Astrocyte (in vitro differentiated cells and primary cell): Measurements from ENCODE around the gene NPAS3. TPM values are rescaled to one million over a fixed set of nuclear protein-coding genes. Genes with fewer than 3 reads are reported as not detected.

ENCODE experiments used
- DNase-seq: peaks from one replicate; pipeline ENCODE4 v3.0.0-alpha.2; 2010; ENCODE audit warnings: low read depth
- FAIRE-seq: peaks from 2 replicates; lab custom pipeline; 2011; peaks lifted over from hg19 to GRCh38; lab: Jason Lieb, UNC
- H2AFZ ChIP-seq: 2 replicates; pipeline ENCODE4 v1.6.0; 2012; ENCODE audit warnings: low read depth, low read length, inconsistent platforms
- H3K27ac ChIP-seq: 2 replicates; pipeline ENCODE4 v1.5.1; 2011; ENCODE audit warnings: low read depth, low read length, inconsistent platforms
- H3K27me3 ChIP-seq: 2 replicates; pipeline ENCODE4 v1.6.0; 2011; ENCODE audit warnings: low read length, inconsistent platforms; ENCODE audit not compliant: insufficient read depth
- H3K36me3 ChIP-seq: 2 replicates; pipeline ENCODE4 v1.5.1; 2011; ENCODE audit warnings: low read length, inconsistent platforms; ENCODE audit not compliant: insufficient read depth
- H3K4me1 ChIP-seq: 2 replicates; pipeline ENCODE4 v1.5.1; 2011; ENCODE audit warnings: low read length, inconsistent platforms; ENCODE audit not compliant: insufficient read depth
- H3K4me2 ChIP-seq: 2 replicates; pipeline ENCODE4 v1.6.0; 2012; ENCODE audit warnings: low read length, inconsistent platforms
- H3K4me3 ChIP-seq: 2 replicates; pipeline ENCODE4 v1.5.1; 2011; ENCODE audit warnings: low read depth, mild to moderate bottlenecking, low read length, inconsistent platforms; ENCODE audit not compliant: insufficient read depth
- H3K79me2 ChIP-seq: 2 replicates; pipeline ENCODE4 v1.6.0; 2012; ENCODE audit warnings: mild to moderate bottlenecking, low read length, inconsistent platforms; ENCODE audit not compliant: insufficient read depth
- H3K9ac ChIP-seq: 2 replicates; pipeline ENCODE4 v1.6.0; 2012; ENCODE audit warnings: mild to moderate bottlenecking, low read length, inconsistent platforms
- H3K9me3 ChIP-seq: 2 replicates; pipeline ENCODE4 v1.5.1; 2012; ENCODE audit warnings: low read depth, mild to moderate bottlenecking, low read length, inconsistent platforms; ENCODE audit not compliant: insufficient read depth
- H4K20me1 ChIP-seq: 2 replicates; pipeline ENCODE4 v1.6.0; 2012; ENCODE audit warnings: low read length, inconsistent platforms; ENCODE audit not compliant: insufficient read depth
- H3K27ac Mint-ChIP-seq: one replicate; pipeline ENCODE4 v1.8.0; 2021; ENCODE audit warnings: mild to moderate bottlenecking, mixed read lengths; ENCODE audit not compliant: unreplicated experiment
- H3K27me3 Mint-ChIP-seq: one replicate; pipeline ENCODE4 v1.8.0; 2021; ENCODE audit warnings: low read depth, mixed read lengths; ENCODE audit not compliant: unreplicated experiment
- H3K36me3 Mint-ChIP-seq: one replicate; pipeline ENCODE4 v1.8.0; 2021; ENCODE audit warnings: low read depth, mixed read lengths; ENCODE audit not compliant: unreplicated experiment
- H3K4me1 Mint-ChIP-seq: one replicate; pipeline ENCODE4 v1.8.0; 2021; ENCODE audit warnings: low read depth, mixed read lengths; ENCODE audit not compliant: unreplicated experiment
- H3K4me3 Mint-ChIP-seq: one replicate; pipeline ENCODE4 v1.8.0; 2021; ENCODE audit warnings: mild to moderate bottlenecking, moderate library complexity, mixed read lengths; ENCODE audit not compliant: unreplicated experiment
- H3K9me3 Mint-ChIP-seq: one replicate; pipeline ENCODE4 v1.8.0; 2021; ENCODE audit warnings: mild to moderate bottlenecking, mixed read lengths; ENCODE audit not compliant: unreplicated experiment
- EZH2 ChIP-seq: IDR thresholded peaks from 2 replicates; pipeline ENCODE4 v1.6.1; 2012; ENCODE audit warnings: mild to moderate bottlenecking, low read length, inconsistent platforms; ENCODE audit not compliant: insufficient read depth
- total RNA-seq: library from RNA; stranded (reverse); gene quantifications from 2 replicates; pipeline ENCODE4 v1.2.1, GENCODE V29; 2021
- TF ChIP-seq, protein P1 (sequence below): IDR thresholded peaks from 2 replicates; pipeline ENCODE4 v1.5.1; 2011; ENCODE audit warnings: low read depth, mild to moderate bottlenecking, inconsistent platforms, low read length, moderate library complexity; ENCODE audit not compliant: insufficient read depth

Gene NPAS3
- total RNA-seq, 1 donor from 2014 or later: 2.6 TPM

DNA sequence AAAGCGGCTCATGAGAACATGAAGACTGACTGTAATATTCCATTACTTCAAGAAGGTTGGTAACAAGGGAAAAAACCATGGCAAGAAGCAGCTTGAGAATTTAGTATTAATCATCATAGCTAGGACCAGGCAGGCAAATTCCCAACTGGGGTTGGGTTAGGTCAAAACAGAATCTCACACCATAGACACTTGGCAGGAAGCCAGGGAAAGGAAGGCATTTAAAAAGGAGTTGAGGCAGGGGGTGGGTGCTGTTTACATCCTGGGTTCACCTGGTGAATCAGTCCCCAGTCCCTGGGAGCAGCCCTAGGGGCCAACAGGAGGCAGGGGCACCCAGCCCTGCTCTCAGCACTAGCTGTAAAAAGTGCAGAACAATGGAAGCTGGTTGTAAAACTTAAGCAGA lies 903.6 kb downstream of the NPAS3 start:
- TF ChIP-seq EZH2: no peak
- TF ChIP-seq, protein P1, sequence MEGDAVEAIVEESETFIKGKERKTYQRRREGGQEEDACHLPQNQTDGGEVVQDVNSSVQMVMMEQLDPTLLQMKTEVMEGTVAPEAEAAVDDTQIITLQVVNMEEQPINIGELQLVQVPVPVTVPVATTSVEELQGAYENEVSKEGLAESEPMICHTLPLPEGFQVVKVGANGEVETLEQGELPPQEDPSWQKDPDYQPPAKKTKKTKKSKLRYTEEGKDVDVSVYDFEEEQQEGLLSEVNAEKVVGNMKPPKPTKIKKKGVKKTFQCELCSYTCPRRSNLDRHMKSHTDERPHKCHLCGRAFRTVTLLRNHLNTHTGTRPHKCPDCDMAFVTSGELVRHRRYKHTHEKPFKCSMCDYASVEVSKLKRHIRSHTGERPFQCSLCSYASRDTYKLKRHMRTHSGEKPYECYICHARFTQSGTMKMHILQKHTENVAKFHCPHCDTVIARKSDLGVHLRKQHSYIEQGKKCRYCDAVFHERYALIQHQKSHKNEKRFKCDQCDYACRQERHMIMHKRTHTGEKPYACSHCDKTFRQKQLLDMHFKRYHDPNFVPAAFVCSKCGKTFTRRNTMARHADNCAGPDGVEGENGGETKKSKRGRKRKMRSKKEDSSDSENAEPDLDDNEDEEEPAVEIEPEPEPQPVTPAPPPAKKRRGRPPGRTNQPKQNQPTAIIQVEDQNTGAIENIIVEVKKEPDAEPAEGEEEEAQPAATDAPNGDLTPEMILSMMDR: no peak
- peak; percentile 49 for DNase-seq
- Mint-ChIP-seq H3K27me3 (no peaks in the 10 kb centered on the region), H3K4me1 (peaks cover 12% of the 10 kb centered on the region), H3K27ac (no peak overlapping the region), H3K9me3 (peaks cover 2% of the 10 kb centered on the region), H3K36me3 (no peaks in the 10 kb centered on the region), H3K4me3 (no peak overlapping the region)
- Histone ChIP-seq H3K9me3 (no peaks in the 10 kb centered on the region), H3K36me3 (no peaks in the 10 kb centered on the region), H3K79me2 (no peaks in the 10 kb centered on the region), H3K4me3 (no peak overlapping the region), H2AFZ (no peak overlapping the region), H3K27ac (no peak overlapping the region), H3K4me2 (no peak overlapping the region), H3K27me3 (no peaks in the 10 kb centered on the region), H3K4me1 (no peaks in the 10 kb centered on the region), H4K20me1 (no peaks in the 10 kb centered on the region), H3K9ac (no peak overlapping the region)
- no peak for FAIRE-seq

GRCh38 chr14:33844118-33844517 lies 905.4 kb downstream of the NPAS3 start:
- no peak overlapping the region for H2AFZ ChIP-seq
- no peaks in the 10 kb centered on the region for H3K36me3 ChIP-seq
- no peak for DNase-seq
- H3K9me3 Mint-ChIP-seq: peaks cover 2% of the 10 kb centered on the region
- H3K27me3 ChIP-seq: no peaks in the 10 kb centered on the region
- no peak for TF ChIP-seq EZH2
- TF ChIP-seq, protein P1: no peak
- H3K4me3 ChIP-seq: no peak overlapping the region
- H3K9me3 ChIP-seq: no peaks in the 10 kb centered on the region
- H3K79me2 ChIP-seq: no peaks in the 10 kb centered on the region
- H3K36me3 Mint-ChIP-seq: no peaks in the 10 kb centered on the region
- no peaks in the 10 kb centered on the region for H4K20me1 ChIP-seq
- H3K27ac ChIP-seq: no peak overlapping the region
- no peak overlapping the region for H3K27ac Mint-ChIP-seq
- H3K4me3 Mint-ChIP-seq: no peak overlapping the region
- H3K9ac ChIP-seq: no peak overlapping the region
- peaks cover 17% of the 10 kb centered on the region for H3K4me1 Mint-ChIP-seq
- no peak for FAIRE-seq
- H3K4me1 ChIP-seq: no peaks in the 10 kb centered on the region
- no peak overlapping the region for H3K4me2 ChIP-seq
- no peaks in the 10 kb centered on the region for H3K27me3 Mint-ChIP-seq

DNA sequence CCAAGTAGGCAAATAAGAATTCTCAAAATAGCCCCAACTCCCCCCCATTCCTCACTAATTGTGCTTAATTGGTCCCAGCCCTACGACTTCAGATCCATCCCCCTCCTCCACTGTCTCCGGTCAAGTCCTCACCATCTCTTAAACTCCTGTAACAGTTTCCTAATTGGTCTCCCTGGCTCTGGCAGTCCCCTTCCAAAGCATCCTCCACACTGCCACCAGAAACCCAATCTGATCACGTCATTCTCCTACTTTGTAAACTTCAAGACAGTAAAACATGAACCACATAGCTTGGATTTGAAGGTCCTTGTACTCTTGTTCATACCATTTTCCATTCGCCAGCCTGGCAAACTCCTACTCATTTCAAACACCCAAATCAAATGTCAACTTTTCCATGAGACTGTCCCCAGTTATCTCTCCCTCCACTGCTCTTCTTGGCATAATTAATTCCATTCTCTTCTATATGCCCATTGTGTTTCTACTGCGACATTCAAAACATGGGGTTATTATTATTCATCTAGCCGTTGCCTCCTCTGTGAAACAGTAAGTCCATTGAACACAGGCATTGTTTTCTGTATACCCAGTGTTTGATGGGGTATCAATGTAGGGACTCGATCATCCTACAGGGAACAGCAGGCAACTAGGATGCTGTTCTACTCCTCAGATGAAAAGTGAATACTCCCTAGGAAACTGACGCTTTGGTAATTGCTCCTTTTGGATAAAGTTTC lies 907.6 kb downstream of the NPAS3 start:
- Histone ChIP-seq H2AFZ (no peak overlapping the region), H3K9ac (no peak overlapping the region), H3K4me2 (no peak overlapping the region), H3K27me3 (no peaks in the 10 kb centered on the region), H4K20me1 (no peaks in the 10 kb centered on the region), H3K79me2 (no peaks in the 10 kb centered on the region), H3K27ac (no peak overlapping the region), H3K36me3 (no peaks in the 10 kb centered on the region), H3K9me3 (no peaks in the 10 kb centered on the region), H3K4me1 (no peaks in the 10 kb centered on the region), H3K4me3 (no peak overlapping the region)
- Mint-ChIP-seq H3K27me3 (peaks cover 3% of the 10 kb centered on the region), H3K4me1 (peaks cover 20% of the 10 kb centered on the region), H3K36me3 (no peaks in the 10 kb centered on the region), H3K27ac (no peak overlapping the region), H3K9me3 (peaks cover 4% of the 10 kb centered on the region), H3K4me3 (no peak overlapping the region)
- FAIRE-seq (no peak), DNase-seq (no peak)
- TF ChIP-seq EZH2: no peak
- TF ChIP-seq, protein P1: no peak
